A549 (cell line): ENCODE data around the gene SSH2. TPM values are rescaled to one million over a fixed set of nuclear protein-coding genes. Genes with fewer than 3 reads are reported as not detected.

Experiments
- ATAC-seq, 2 experiments: fragments of 200-7000 bp in 1 of 2; fragments of >200 bp in 1 of 2; cut with Nextera tagmentation in 1 of 2; cut with Tn5 transposase in 1 of 2; 3 replicates each; pipeline versions ENCODE4 v1.8.0 to v1.9.1; 2018 to 2020; ENCODE audit warnings: mild to moderate bottlenecking in 1 of 2, moderate library complexity in 1 of 2
- CTCF ChIA-PET: fragments of 300-600 bp; sonication (Branson Sonifier 250); formaldehyde crosslinking; extraction: SDS; loops from one replicate; lab custom pipeline; 2021; ENCODE audit warnings: antibody characterized with exemption, inconsistent platforms; lab: Yijun Ruan, JAX
- POLR2A ChIA-PET: fragments of 350-600 bp; formaldehyde crosslinking; extraction: SDS; loops from one replicate; lab custom pipeline; 2021; ENCODE audit warnings: antibody characterized with exemption, inconsistent platforms; lab: Yijun Ruan, JAX
- DNase-seq, 2 experiments: peaks; one replicate each; pipeline versions ENCODE4 v3.0.0 to v3.0.0-alpha.2; 2011 to 2016; ENCODE audit warnings: low read depth in 1 of 2, low spot score in 1 of 2
- FAIRE-seq: peaks from 2 replicates; lab custom pipeline; 2011; peaks lifted over from hg19 to GRCh38; lab: Jason Lieb, UNC
- H3K27ac ChIP-seq, 2 experiments: fragments of >200 bp; sonication (Bioruptor Twin); formaldehyde crosslinking; 3 replicates each; pipeline ENCODE4 v1.5.1; 2016 to 2017
- H3K4me1 ChIP-seq: fragments of >200 bp; sonication (Bioruptor Twin); formaldehyde crosslinking; 3 replicates; pipeline ENCODE4 v1.6.1; 2016
- H3K4me2 ChIP-seq: fragments of >200 bp; sonication (Bioruptor Twin); formaldehyde crosslinking; 3 replicates; pipeline ENCODE4 v1.6.1; 2016
- H3K4me3 ChIP-seq: fragments of >200 bp; sonication (Bioruptor Twin); formaldehyde crosslinking; 3 replicates; pipeline ENCODE4 v1.5.1; 2016
- H3K9me3 ChIP-seq: fragments of >200 bp; sonication (Bioruptor Twin); formaldehyde crosslinking; 3 replicates; pipeline ENCODE4 v1.6.1; 2016
- BCL3 ChIP-seq: fragments of >200 bp; sonication (Bioruptor Twin); formaldehyde crosslinking; IDR thresholded peaks from 3 replicates; pipeline ENCODE4 v1.6.1; 2016
- CHD4 ChIP-seq: fragments of 200-600 bp; sonication (generic); IDR thresholded peaks from 2 replicates; pipeline ENCODE4 v1.6.1; 2016; ENCODE audit warnings: antibody characterized with exemption, mild to moderate bottlenecking, borderline replicate concordance
- E2F6 ChIP-seq: IDR thresholded peaks from 2 replicates; pipeline ENCODE4 v1.6.1; 2012; ENCODE audit warnings: low read depth, borderline replicate concordance
- FOSL2 ChIP-seq, 2 experiments: fragments of 450-650 bp in 1 of 2; fragments of >200 bp in 1 of 2; sonication (Bioruptor Twin) in 1 of 2; formaldehyde crosslinking; IDR thresholded peaks; 2 replicates each; pipeline versions ENCODE4 v1.5.0 to v1.6.1; 2016 to 2020; ENCODE audit warnings: mild to moderate bottlenecking in 1 of 2, moderate library complexity in 1 of 2
- JUN ChIP-seq, 2 experiments: fragments of >200 bp; sonication (Bioruptor Twin); formaldehyde crosslinking; IDR thresholded peaks; 2 replicates in 1 of 2; 3 replicates in 1 of 2; pipeline ENCODE4 v1.6.1; 2016 to 2017
- MAX ChIP-seq: IDR thresholded peaks from 2 replicates; pipeline ENCODE4 v1.6.1; 2012
- MAZ ChIP-seq: fragments of 150-350 bp; IDR thresholded peaks from 2 replicates; pipeline ENCODE4 v1.6.1; 2014; ENCODE audit warnings: antibody characterized with exemption, low read depth, low read length, borderline replicate concordance
- NPAS2 ChIP-seq: fragments of 250-450 bp; sonication (Bioruptor Pico); IDR thresholded peaks from 2 replicates; pipeline ENCODE4 v1.8.0; 2022; ENCODE audit warnings: mild to moderate bottlenecking, moderate library complexity, borderline replicate concordance
- POLR2A ChIP-seq: IDR thresholded peaks from 2 replicates; pipeline ENCODE4 v1.6.1; 2012; ENCODE audit warnings: mild to moderate bottlenecking, low read length
- POLR2AphosphoS2 ChIP-seq: conservative IDR thresholded peaks from 2 replicates; pipeline ENCODE4 v1.6.1; 2012; ENCODE audit warnings: low read length, improper control_type of control experiment, inconsistent platforms
- RAD21 ChIP-seq, 2 experiments: fragments of >200 bp in 1 of 2; sonication (Bioruptor Twin) in 1 of 2; formaldehyde crosslinking in 1 of 2; IDR thresholded peaks in 1 of 2; conservative IDR thresholded peaks in 1 of 2; 2 replicates in 1 of 2; 3 replicates in 1 of 2; pipeline ENCODE4 v1.6.1; 2012 to 2018; ENCODE audit warnings: inconsistent platforms in 1 of 2
- TFCP2L1 ChIP-seq: fragments of 250-450 bp; sonication (Bioruptor Pico); IDR thresholded peaks from 2 replicates; pipeline ENCODE4 v1.5.0; 2021; ENCODE audit warnings: mild to moderate bottlenecking
- USF2 ChIP-seq: fragments of 450-650 bp; IDR thresholded peaks from 2 replicates; pipeline ENCODE4 v1.6.1; 2014; ENCODE audit warnings: antibody characterized with exemption
- WGBS: methylation state at CpG from one replicate; pipeline ENCODE4 v1.1.6; 2017; ENCODE audit errors: missing lambda C conversion rate; 5-methylcytosine and 5-hydroxymethylcytosine counted together
- polyA minus RNA-seq: library from RNA; depleted of rRNA, polyadenylated mRNA; stranded (reverse); fragments of >200 nt; gene quantifications from 2 replicates; pipeline ENCODE4 v1.2.3, GENCODE V29; 2011; rRNA and poly(A)+ RNA removed
- polyA plus RNA-seq, 4 experiments: library from polyadenylated mRNA; depleted of rRNA in 3 of 4; stranded (reverse); fragments of >200 nt; fragmentation: RNase III in 1 of 4; extraction: RNeasy Plus Mini Kit Qiagen cat#74134 plus additional on column Dnase treatment in 1 of 4; gene quantifications; 2 replicates in 3 of 4; 3 replicates in 1 of 4; pipeline ENCODE4 v1.2.3, GENCODE V29; 2011 to 2017

Gene SSH2
- polyA plus RNA-seq (2011; rRNA removed) = 24.5 and 24.8 TPM in 2 replicates
- polyA plus RNA-seq (2012; cell fraction: cytosol; rRNA removed) = 18.0 and 21.0 TPM in 2 replicates
- polyA plus RNA-seq (2012; cell fraction: nucleus; rRNA removed) = 9.9 and 13.7 TPM in 2 replicates
- polyA plus RNA-seq (2017; fragmentation: RNase III; extraction: RNeasy Plus Mini Kit Qiagen cat#74134 plus additional on column Dnase treatment) = 20.1 to 23.1 TPM (median 20.7 TPM) in 3 replicates
- 35.6 and 37.2 TPM in 2 replicates for polyA minus RNA-seq

GRCh38 chr17:29929533-29930408, at the start of gene SSH2:
TSS of gene SSH2 (minus strand) at chr17:29930228. CDS start at chr17:29930000, 228 bp downstream.
- POLR2A ChIA-PET = interaction anchor here (0.6 to 2.7 kb wide), 9 partner anchors 76 to 363 kb away, joined by 3 to 39 read pairs (median 4); partner anchors contain the start of gene ABHD15
- FAIRE-seq (no peak), ATAC-seq (peak; percentile 83 to 90), DNase-seq (peak; percentile 73 to 95)
- H3K4me1 ChIP-seq = peaks cover 31% of the 10 kb centered on the region
- H3K4me3 ChIP-seq = peak within 1 kb of the TSS; percentile 78
- CTCF ChIA-PET = interaction anchor here (0.7 to 10.3 kb wide), 34 partner anchors 9 to 637 kb away, joined by 3 to 536 read pairs (median 20); partner anchors contain the start of genes CORO6 and EFCAB5
- peak within 1 kb of the TSS; percentile 91 to 95 for H3K27ac ChIP-seq
- H3K4me2 ChIP-seq = peak within 1 kb of the TSS; percentile 89
- no peaks in the 10 kb centered on the region for H3K9me3 ChIP-seq
- 1% methylated on average over 41 of the region's 71 CpGs for WGBS
- TF ChIP-seq MAX = peak; percentile 89
- TF ChIP-seq E2F6 = peak; percentile 64; the same call in 1 of the 2 replicates
- TF ChIP-seq BCL3 = peak; percentile 40; the same call in 1 of the 3 replicates
- TF ChIP-seq CHD4 = no peak
- TF ChIP-seq FOSL2 (IDR thresholded peaks at IDR 0.05) = 0 out of 2 replicates have a peak, but pooled peaks have one; percentile 47
- peak; percentile 87 for TF ChIP-seq FOSL2 (CRISPR knock-in tag; IDR thresholded peaks at IDR 0.05)
- TF ChIP-seq RAD21 (conservative IDR thresholded peaks at IDR 0.05 in 1 of 2, IDR thresholded peaks at IDR 0.05 in 1 of 2) = peak in 1 of 2 experiments; percentile 18; a peak in 1 of 5 replicates
- 0 out of 2 replicates have a peak, but pooled peaks have one; percentile 21 for TF ChIP-seq MAZ
- 0 out of 2 replicates have a peak, but pooled peaks have one; percentile 69 for TF ChIP-seq TFCP2L1 (CRISPR knock-in tag)
- TF ChIP-seq NPAS2 (CRISPR knock-in tag) = no peak
- TF ChIP-seq POLR2A = peak; percentile 56
- no peak for TF ChIP-seq USF2
- TF ChIP-seq JUN (IDR thresholded peaks at IDR 0.05) = peak in 1 of 2 experiments; percentile 77; a peak in 3 of 5 replicates
- no peak for TF ChIP-seq POLR2AphosphoS2

GRCh38 chr17:29977836-29978235, 47.8 kb upstream of the SSH2 start:
- H3K4me1 ChIP-seq = no peaks in the 10 kb centered on the region
- H3K4me3 ChIP-seq = no peak overlapping the region
- peak in 1 of 2 experiments; percentile 51 for DNase-seq
- CTCF ChIA-PET = interaction anchor here (0.7 to 3.1 kb wide), 10 partner anchors 8 to 170 kb away, joined by 3 to 11 read pairs (median 4); partner anchors contain the start of gene SSH2
- no peak overlapping the region for H3K27ac ChIP-seq
- ATAC-seq = peak; percentile 63 to 81; a peak in 5 of 6 replicates
- peak; percentile 61 for FAIRE-seq
- TF ChIP-seq USF2 (no peak), FOSL2 (IDR thresholded peaks at IDR 0.05) (no peak), FOSL2 (CRISPR knock-in tag; IDR thresholded peaks at IDR 0.05) (0 out of 2 replicates have a peak, but pooled peaks have one; percentile 12)
- no peak overlapping the region for H3K4me2 ChIP-seq
- no peaks in the 10 kb centered on the region for H3K9me3 ChIP-seq
- 13% methylated on average over 1 of the region's 1 CpG for WGBS
- POLR2A ChIA-PET = no interaction called here
